Activated CD4-positive, alpha-beta T cell treated with anti-CD3 and anti-CD28 coated beads, Interleukin-2, amount 10 ng/mL, durations not matched to agents 7 days and 5 days (primary cell): Measurements from ENCODE around the gene STAT5A. TPM values are rescaled to one million over a fixed set of nuclear protein-coding genes. Genes with fewer than 3 reads are reported as not detected.
"Not testable (repeated sequence)": the region's sequence is repeated elsewhere in the genome, so short reads cannot be mapped to it uniquely, and the experiment has no call there.

Source experiments
- CTCF ChIA-PET: fragments of 350-600 bp; sonication (Branson Sonifier 250); formaldehyde crosslinking; loops from one replicate; lab custom pipeline; 2021; ENCODE audit warnings: antibody characterized with exemption; lab: Charles Lee
- POLR2A ChIA-PET: fragments of 350-600 bp; sonication (Branson Sonifier 250); formaldehyde crosslinking; loops from one replicate; lab custom pipeline; 2021; ENCODE audit warnings: antibody characterized with exemption; lab: Charles Lee
- DNase-seq: peaks from one replicate; pipeline ENCODE4 v3.0.0-alpha.2; 2020
- H3K27ac Mint-ChIP-seq: one replicate; pipeline ENCODE4 v1.8.0; 2021; ENCODE audit warnings: mild to moderate bottlenecking, moderate library complexity, mixed read lengths
- H3K27me3 Mint-ChIP-seq: one replicate; pipeline ENCODE4 v1.8.0; 2021; ENCODE audit warnings: mixed read lengths
- H3K36me3 Mint-ChIP-seq: one replicate; pipeline ENCODE4 v1.8.0; 2021; ENCODE audit warnings: low read depth, mixed read lengths
- H3K4me1 Mint-ChIP-seq: one replicate; pipeline ENCODE4 v1.8.0; 2021; ENCODE audit warnings: mixed read lengths
- H3K4me3 Mint-ChIP-seq: one replicate; pipeline ENCODE4 v1.8.0; 2021; ENCODE audit warnings: mild to moderate bottlenecking, moderate library complexity, mixed read lengths
- H3K9me3 Mint-ChIP-seq: one replicate; pipeline ENCODE4 v1.8.0; 2021; ENCODE audit warnings: mixed read lengths
- total RNA-seq, 2 experiments: library from RNA; stranded (reverse); gene quantifications; one replicate each; pipeline ENCODE4 v1.2.3, GENCODE V29; 2021

STAT5A gene
- total RNA-seq, 2 experiments from 2014 or later: 99.5 to 108 TPM

DNA sequence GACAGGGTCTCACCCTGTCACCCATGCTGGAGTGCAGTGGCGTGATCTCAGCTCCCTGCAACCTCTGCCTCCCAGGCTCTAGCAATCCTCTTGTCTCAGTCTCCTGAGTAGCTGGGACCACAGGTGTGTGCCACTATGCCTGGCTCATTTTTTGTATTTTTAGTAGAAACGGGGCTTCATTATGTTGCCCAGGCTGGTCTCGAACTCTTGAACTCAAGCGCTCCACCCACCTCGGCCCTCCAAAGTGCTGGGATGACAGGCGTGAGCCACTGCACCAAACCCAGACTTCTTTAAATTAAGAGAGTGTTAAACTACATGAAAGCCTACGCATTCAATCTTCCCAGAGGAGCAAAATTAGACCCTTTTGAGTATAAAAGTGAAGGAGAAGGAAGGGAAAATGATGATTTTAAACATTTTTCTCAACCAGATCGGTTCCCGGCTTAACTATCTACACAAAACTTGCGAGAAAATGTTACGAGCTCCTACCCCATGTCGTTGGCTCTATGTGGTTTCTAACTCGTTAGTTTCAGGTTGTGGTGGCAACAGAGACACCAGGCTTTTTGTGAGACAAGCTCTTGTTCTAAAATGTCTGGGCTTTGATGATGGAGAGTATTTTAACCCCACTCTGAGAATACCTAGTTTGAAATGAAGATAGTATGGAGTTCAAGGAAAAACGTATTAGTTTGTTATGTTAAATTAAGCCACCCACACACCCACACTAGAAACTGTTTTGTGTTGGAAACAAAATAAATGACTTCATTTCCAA, 38.4 kb upstream of the STAT5A start:
- Mint-ChIP-seq H3K36me3 (peaks cover 6% of the 10 kb centered on the region), H3K27me3 (no peaks in the 10 kb centered on the region), H3K9me3 (no peaks in the 10 kb centered on the region), H3K27ac (peak overlapping the region; percentile 94), H3K4me3 (peak overlapping the region; percentile 77), H3K4me1 (peaks cover 68% of the 10 kb centered on the region)
- POLR2A ChIA-PET: interaction anchor here (0.7 to 0.9 kb wide), 2 partner anchors 49 to 1674 kb away, joined by 3 read pairs; no protein-coding TSS in a partner anchor
- CTCF ChIA-PET: interaction anchor here (0.8 to 3.5 kb wide), 9 partner anchors 11 to 156 kb away, joined by 3 to 12 read pairs (median 4); partner anchors contain the start of gene STAT5A
- DNase-seq: peak; percentile 67

DNA sequence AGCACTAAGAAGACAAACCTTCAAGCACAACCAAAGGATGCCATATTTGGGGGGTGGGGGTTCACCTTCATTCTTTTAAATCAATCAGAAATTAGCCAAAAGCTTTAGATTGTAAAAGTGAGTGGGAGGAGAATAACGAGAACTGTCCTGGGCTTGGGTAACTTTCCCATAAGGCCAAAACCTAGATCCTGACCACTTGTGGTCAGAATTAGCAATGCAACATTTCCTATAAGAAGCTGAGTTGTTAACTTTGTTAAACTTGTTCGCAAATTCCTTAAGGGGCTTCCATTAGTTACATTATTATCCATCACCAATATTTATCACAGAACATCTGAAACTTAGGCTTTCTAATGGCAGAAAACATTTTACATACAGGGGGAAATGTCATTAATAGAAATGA, 37.2 kb upstream of the STAT5A start:
- Mint-ChIP-seq H3K36me3 (peaks cover 8% of the 10 kb centered on the region), H3K4me3 (no peak overlapping the region), H3K27ac (no peak overlapping the region), H3K27me3 (no peaks in the 10 kb centered on the region), H3K9me3 (no peaks in the 10 kb centered on the region), H3K4me1 (peaks cover 70% of the 10 kb centered on the region)
- POLR2A ChIA-PET: interaction anchor here (0.6 kb wide), 1 partner anchor 698 kb away, joined by 8 read pairs; no protein-coding TSS in a partner anchor
- no peak for DNase-seq
- CTCF ChIA-PET: interaction anchor here (0.6 to 3.5 kb wide), 6 partner anchors 12 to 83 kb away, joined by 3 to 12 read pairs (median 3); no protein-coding TSS in a partner anchor

DNA sequence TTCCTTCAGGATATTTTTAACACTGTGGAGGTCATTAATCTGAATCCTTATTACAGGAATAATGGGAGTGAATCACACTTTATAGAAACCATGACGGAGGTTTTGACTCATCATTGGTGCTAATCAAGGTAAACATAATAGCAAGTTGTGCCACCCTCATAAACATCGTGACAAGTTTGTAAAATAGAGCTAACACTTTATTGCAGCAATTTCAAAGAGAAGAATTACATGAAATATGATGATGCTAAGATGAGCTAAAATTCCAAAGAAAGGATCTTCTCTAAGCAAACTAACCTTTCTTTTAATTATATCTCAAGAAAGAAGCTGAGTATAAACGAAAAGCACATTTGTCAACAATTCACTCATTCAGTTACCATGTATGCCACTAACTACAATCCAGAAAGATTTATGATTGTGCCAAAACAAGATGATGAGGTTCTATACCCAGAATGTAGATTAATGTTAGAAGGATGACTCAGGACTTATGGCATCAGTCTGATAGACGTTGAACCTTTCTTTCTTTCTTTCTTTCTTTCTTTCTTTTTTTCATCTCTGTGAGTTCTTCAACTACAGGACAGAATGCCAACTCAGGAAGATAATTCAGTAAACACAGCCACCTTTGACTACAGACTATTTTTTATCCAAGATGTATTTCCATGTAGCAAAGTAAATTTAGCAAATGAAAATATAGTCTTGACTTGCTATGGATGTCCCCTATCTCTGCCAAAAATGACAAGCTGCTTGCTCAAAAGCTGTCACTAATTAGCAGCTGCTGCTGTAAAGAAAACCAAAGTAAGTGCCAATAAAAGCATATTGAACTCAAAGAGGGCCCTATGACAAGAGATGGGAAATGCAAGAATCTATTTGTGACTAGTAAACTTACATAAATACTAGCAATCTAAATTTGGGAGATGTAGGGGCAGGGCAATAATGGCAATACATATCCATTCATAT, 35.4 kb upstream of the STAT5A start:
- ChIA-PET CTCF (interaction anchor here (0.7 to 1.3 kb wide), 2 partner anchors 16 to 70 kb away, joined by 3 read pairs; no protein-coding TSS in a partner anchor), POLR2A (no interaction called here)
- H3K36me3 Mint-ChIP-seq: peaks cover 7% of the 10 kb centered on the region
- DNase-seq: no peak
- H3K4me3 Mint-ChIP-seq: no peak overlapping the region
- H3K27ac Mint-ChIP-seq: peak overlapping the region; percentile 28
- peaks cover 58% of the 10 kb centered on the region for H3K4me1 Mint-ChIP-seq
- H3K9me3 Mint-ChIP-seq: no peaks in the 10 kb centered on the region
- H3K27me3 Mint-ChIP-seq: no peaks in the 10 kb centered on the region

DNA sequence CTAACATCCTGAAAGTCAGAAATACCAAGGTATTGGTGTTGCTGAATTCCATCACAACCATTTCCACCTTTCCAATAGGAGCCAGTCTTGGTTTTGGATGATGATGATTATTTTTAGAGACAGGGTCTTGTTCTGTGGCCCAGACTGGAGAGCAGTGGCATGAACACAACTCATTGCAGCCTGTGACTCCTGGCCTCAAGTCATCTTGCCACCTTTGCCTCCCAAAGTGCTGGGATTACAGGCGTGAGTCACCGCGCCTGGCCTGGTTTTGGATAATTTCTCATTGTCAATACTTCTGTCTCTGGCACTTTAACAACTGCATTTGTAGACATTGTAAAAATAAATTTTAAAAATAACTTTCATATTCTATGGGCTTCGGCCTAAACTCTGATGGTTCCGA, 34.7 kb upstream of the STAT5A start:
- POLR2A ChIA-PET: no interaction called here

DNA sequence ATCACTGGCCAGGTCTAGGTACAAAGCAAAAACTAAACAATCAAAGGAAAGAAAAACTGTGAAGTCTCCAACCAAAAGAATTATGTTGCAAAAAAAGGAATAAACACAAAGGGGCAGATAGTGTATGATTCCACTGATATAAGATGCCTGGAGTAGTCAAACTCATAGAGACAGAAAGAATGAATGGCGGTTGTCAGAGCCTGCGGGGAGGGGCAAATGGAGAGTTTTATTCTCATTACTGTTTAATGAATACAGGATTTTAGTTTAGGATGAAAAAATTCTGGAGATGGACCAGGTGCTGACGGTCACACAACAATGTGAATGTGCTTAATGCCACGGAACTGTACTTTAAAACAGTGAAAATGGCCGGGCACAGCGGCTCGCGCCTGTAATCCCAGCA, 32.9 kb upstream of the STAT5A start:
- no peaks in the 10 kb centered on the region for H3K9me3 Mint-ChIP-seq
- H3K27ac Mint-ChIP-seq: no peak overlapping the region
- peaks cover 4% of the 10 kb centered on the region for H3K36me3 Mint-ChIP-seq
- H3K4me1 Mint-ChIP-seq: peaks cover 45% of the 10 kb centered on the region
- CTCF ChIA-PET: interaction anchor here (1.2 kb wide), 1 partner anchor 76 kb away, joined by 6 read pairs; no protein-coding TSS in a partner anchor
- POLR2A ChIA-PET: no interaction called here
- H3K4me3 Mint-ChIP-seq: no peak overlapping the region
- no peak for DNase-seq
- no peaks in the 10 kb centered on the region for H3K27me3 Mint-ChIP-seq

More for the DNA sequence above, 34.7 kb upstream of the STAT5A start:
- CTCF ChIA-PET: interaction anchor here (0.7 to 0.8 kb wide), 2 partner anchors 16 to 74 kb away, joined by 3 read pairs; no protein-coding TSS in a partner anchor
- H3K4me3 Mint-ChIP-seq: no peak overlapping the region
- H3K36me3 Mint-ChIP-seq: peaks cover 7% of the 10 kb centered on the region
- no peak for DNase-seq
- peaks cover 54% of the 10 kb centered on the region for H3K4me1 Mint-ChIP-seq
- H3K9me3 Mint-ChIP-seq: no peaks in the 10 kb centered on the region
- H3K27ac Mint-ChIP-seq: no peak overlapping the region
- H3K27me3 Mint-ChIP-seq: no peaks in the 10 kb centered on the region

DNA sequence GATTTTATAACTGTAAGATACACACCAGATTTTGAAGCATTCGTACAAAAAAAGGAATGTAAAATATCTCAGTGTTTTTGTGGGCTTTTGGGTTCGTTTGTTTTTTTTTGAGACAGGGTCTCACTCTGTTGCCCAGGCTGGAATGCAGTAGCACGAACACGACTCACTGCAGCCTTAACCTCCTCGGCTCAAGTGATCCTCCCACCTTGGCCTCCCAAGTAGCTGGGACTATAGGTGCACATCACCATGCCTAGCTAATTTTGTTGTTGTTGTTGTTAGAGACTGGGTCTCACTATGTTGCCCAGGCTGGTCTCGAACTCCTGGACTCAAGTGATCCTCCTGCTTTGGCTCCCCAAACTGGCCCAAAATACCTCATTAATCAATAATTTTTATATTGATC, 28.0 kb upstream of the STAT5A start:
- CTCF ChIA-PET: interaction anchor here (0.8 to 1.2 kb wide), 2 partner anchors 9 to 12 kb away, joined by 3 to 6 read pairs; no protein-coding TSS in a partner anchor
- H3K27me3 Mint-ChIP-seq: no peaks in the 10 kb centered on the region
- POLR2A ChIA-PET: no interaction called here

DNA sequence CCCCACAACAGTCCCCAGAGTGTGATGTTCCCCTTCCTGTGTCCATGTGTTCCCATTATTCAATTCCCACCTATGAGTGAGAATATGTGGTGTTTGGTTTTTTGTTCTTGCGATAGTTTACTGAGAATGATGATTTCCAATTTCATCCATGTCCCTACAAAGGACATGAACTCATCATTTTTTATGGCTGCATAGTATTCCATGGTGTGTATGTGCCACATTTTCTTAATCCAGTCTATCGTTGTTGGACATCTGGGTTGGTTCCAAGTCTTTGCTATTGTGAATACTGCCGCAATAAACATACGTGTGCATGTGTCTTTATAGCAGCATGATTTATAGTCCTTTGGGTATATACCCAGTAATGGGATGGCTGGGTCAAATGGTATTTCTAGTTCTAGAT, 23.9 kb upstream of the STAT5A start:
- POLR2A ChIA-PET: not testable (repeated sequence)
- CTCF ChIA-PET: interaction anchor here (1.3 kb wide), 1 partner anchor 16 kb away, joined by 5 read pairs; no protein-coding TSS in a partner anchor

More for the DNA sequence above, 28.0 kb upstream of the STAT5A start:
- DNase-seq: no peak
- H3K4me3 Mint-ChIP-seq: no peak overlapping the region
- no peak overlapping the region for H3K27ac Mint-ChIP-seq
- peaks cover 24% of the 10 kb centered on the region for H3K4me1 Mint-ChIP-seq
- H3K36me3 Mint-ChIP-seq: peaks cover 6% of the 10 kb centered on the region
- no peaks in the 10 kb centered on the region for H3K9me3 Mint-ChIP-seq

DNA sequence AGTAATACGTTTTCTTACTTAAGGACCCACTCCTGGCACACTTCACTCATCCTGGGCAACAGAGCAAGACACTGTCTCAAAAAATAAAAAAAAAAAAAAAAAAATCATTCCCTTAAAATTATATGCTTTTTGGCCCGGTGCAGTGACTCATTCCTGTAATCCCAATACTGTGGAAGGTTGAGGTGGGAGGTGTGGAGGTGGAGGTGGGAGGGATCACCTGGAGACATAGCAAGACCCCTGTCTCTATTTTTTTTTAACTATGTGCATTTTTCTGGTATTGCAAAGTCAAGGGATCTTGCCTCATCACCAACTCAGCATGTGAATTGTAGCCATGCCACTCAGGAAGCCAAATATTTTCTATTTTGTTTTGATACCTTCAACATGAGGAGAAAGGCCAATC, 21.8 kb upstream of the STAT5A start:
- Mint-ChIP-seq H3K27ac (peak overlapping the region; percentile 76), H3K27me3 (no peaks in the 10 kb centered on the region), H3K4me1 (peaks cover 47% of the 10 kb centered on the region), H3K4me3 (no peak overlapping the region), H3K36me3 (peaks cover 20% of the 10 kb centered on the region), H3K9me3 (no peaks in the 10 kb centered on the region)
- CTCF ChIA-PET: interaction anchor here (0.6 to 1.3 kb wide), 3 partner anchors 15 to 25 kb away, joined by 3 to 4 read pairs (median 3); no protein-coding TSS in a partner anchor
- POLR2A ChIA-PET: no interaction called here
- DNase-seq: no peak

More for the DNA sequence above, 23.9 kb upstream of the STAT5A start:
- not testable (repeated sequence) for H3K27ac Mint-ChIP-seq, H3K9me3 Mint-ChIP-seq, H3K4me3 Mint-ChIP-seq, DNase-seq, H3K27me3 Mint-ChIP-seq
- H3K4me1 Mint-ChIP-seq: peaks cover 35% of the 10 kb centered on the region
- peaks cover 15% of the 10 kb centered on the region for H3K36me3 Mint-ChIP-seq

DNA sequence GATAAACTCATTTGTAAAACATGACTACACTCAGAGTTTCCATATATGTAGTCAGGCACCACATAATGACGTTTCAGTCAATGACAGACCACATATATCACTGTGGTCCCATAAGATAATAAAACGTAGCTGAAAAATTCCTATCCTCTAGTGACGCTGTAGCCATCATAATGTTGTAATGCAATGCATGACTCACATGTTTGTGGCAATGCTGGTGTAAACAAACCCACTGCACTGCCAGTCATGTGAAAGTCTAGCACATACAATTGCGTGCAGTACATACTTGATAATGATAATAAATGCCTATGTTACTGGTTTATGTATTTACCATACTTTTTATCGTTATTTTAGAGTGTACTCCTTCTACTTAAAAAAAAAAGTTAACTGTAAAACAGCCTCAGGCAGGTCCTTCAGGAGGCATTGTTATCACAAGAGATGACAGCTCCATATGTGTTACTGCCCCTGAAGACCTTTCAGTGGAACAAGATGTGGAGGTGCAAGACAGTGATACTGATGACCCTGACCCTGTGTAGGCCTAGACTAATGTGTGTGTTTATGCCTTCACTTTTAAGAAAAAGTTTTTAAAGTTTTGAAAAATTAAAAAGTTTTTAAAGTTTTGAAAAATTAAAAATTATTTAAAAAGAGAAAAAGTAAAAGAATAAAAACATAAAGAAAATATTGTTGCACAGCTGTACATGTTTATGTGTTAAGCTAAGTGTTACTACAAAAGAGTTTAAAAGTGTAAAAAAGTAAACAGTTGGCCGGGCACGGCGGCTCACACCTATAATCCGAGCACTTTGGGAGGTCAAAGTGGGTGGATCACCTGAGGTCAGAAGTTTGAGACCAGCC, 21.2 kb upstream of the STAT5A start:
- CTCF ChIA-PET: interaction anchor here (0.6 to 1.3 kb wide), 3 partner anchors 16 to 25 kb away, joined by 3 to 4 read pairs (median 3); no protein-coding TSS in a partner anchor
- H3K36me3 Mint-ChIP-seq: peaks cover 26% of the 10 kb centered on the region

DNA sequence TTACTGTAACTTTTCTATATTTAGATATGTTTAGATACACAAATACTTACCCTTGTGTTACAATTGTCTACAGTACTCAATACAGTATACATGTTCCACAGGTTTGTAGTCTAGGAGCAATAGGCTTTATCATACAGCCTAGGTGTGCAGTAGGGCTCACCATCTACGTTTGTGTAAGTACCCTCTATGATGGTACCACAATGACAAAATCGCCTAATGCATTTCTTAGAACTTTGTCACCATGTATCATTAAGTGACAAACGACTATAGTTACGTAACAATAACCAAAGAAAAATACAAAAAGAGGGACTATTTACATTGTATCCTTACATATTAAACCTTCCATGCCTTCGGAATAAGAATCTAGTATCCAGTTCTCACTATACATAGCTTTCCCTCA, 20.1 kb upstream of the STAT5A start:
- ChIA-PET POLR2A (no interaction called here), CTCF (interaction anchor here (1.4 kb wide), 1 partner anchor 46 kb away, joined by 4 read pairs; no protein-coding TSS in a partner anchor)
- no peak overlapping the region for H3K4me3 Mint-ChIP-seq
- peaks cover 27% of the 10 kb centered on the region for H3K36me3 Mint-ChIP-seq
- peak overlapping the region; percentile 3 for H3K27ac Mint-ChIP-seq
- no peaks in the 10 kb centered on the region for H3K9me3 Mint-ChIP-seq
- H3K27me3 Mint-ChIP-seq: no peaks in the 10 kb centered on the region
- DNase-seq: no peak
- H3K4me1 Mint-ChIP-seq: peaks cover 63% of the 10 kb centered on the region

More for the DNA sequence above, 21.2 kb upstream of the STAT5A start:
- peak; percentile 53 for DNase-seq
- Mint-ChIP-seq H3K4me1 (peaks cover 54% of the 10 kb centered on the region), H3K27me3 (no peaks in the 10 kb centered on the region), H3K9me3 (no peaks in the 10 kb centered on the region), H3K4me3 (no peak overlapping the region), H3K27ac (peak overlapping the region; percentile 76)
- POLR2A ChIA-PET: no interaction called here

DNA sequence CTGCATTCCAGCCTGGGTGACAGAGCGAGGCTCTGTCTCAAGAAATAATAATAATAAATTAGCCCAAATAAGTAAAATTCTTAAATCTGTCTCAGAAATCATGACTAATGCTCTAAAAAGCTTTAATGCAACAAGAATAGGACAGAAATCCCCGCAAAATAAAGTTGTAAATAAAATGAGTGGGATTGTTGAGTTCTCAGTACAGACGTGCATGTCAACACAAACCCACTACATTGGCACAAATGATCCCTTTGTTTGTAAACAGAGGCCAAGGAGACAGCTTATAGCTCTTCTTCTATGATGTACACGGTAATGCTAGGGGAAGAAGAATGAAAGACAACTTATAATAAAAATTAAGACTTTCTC, 18.1 kb upstream of the STAT5A start:
- DNase-seq: no peak
- Mint-ChIP-seq H3K36me3 (peaks cover 31% of the 10 kb centered on the region), H3K4me1 (peaks cover 70% of the 10 kb centered on the region), H3K4me3 (no peak overlapping the region), H3K9me3 (no peaks in the 10 kb centered on the region), H3K27ac (peak overlapping the region; percentile 61), H3K27me3 (no peaks in the 10 kb centered on the region)
- ChIA-PET POLR2A (interaction anchor here (0.6 kb wide), 1 partner anchor 41 kb away, joined by 3 read pairs; no protein-coding TSS in a partner anchor), CTCF (interaction anchor here (1.0 to 1.5 kb wide), 3 partner anchors 23 to 66 kb away, joined by 3 to 4 read pairs (median 3); no protein-coding TSS in a partner anchor)
